NCI-H1048 (cell line): ENCODE measurements around the gene JADE2.
"Not testable (repeated sequence)": the region's sequence is repeated elsewhere in the genome, so short reads cannot be mapped to it uniquely, and the experiment has no call there.

ENCODE experiments used
- DNase-seq: peaks from one replicate; lab custom pipeline; 2025; lab: John Stamatoyannopoulos, UW

Gene JADE2

GRCh38 chr5:134552301-134552700, 26.8 kb downstream of the JADE2 start:
- DNase-seq, result no peak

- not testable (repeated sequence) for DNase-seq
Measured at GRCh38 chr5:134552716-134553115, 27.2 kb downstream of the JADE2 start.

GRCh38 chr5:134553821-134554267, 28.4 kb downstream of the JADE2 start:
- DNase-seq, result no peak

GRCh38 chr5:134554319-134555222, 29.1 kb downstream of the JADE2 start:
- DNase-seq, result no peak

GRCh38 chr5:134555223-134555889, 29.9 kb downstream of the JADE2 start:
- no peak for DNase-seq

- no peak for DNase-seq
Measured at GRCh38 chr5:134555890-134556311, 30.4 kb downstream of the JADE2 start.

- DNase-seq, result not testable (repeated sequence)
Measured at GRCh38 chr5:134556588-134556987, 31.1 kb downstream of the JADE2 start.

GRCh38 chr5:134556994-134557393, 31.5 kb downstream of the JADE2 start:
- no peak for DNase-seq

GRCh38 chr5:134559672-134560071, 34.2 kb downstream of the JADE2 start:
- DNase-seq, result no peak

- DNase-seq, result no peak
Measured at GRCh38 chr5:134560698-134561097, 35.2 kb downstream of the JADE2 start.

GRCh38 chr5:134561871-134562296, 36.4 kb downstream of the JADE2 start:
- no peak for DNase-seq

GRCh38 chr5:134563221-134563620, 37.8 kb downstream of the JADE2 start:
- DNase-seq, result no peak

GRCh38 chr5:134563962-134564361, 38.5 kb downstream of the JADE2 start:
- DNase-seq, result no peak

GRCh38 chr5:134564396-134564795, 38.9 kb downstream of the JADE2 start:
- no peak for DNase-seq

- DNase-seq, result no peak
Measured at GRCh38 chr5:134565791-134566740, 40.6 kb downstream of the JADE2 start.

GRCh38 chr5:134566741-134567221, 41.3 kb downstream of the JADE2 start:
- DNase-seq, result no peak

- no peak for DNase-seq
Measured at GRCh38 chr5:134567641-134568336, 42.3 kb downstream of the JADE2 start.

- no peak for DNase-seq
Measured at GRCh38 chr5:134568337-134568700, 42.8 kb downstream of the JADE2 start.

- DNase-seq, result no peak
Measured at GRCh38 chr5:134568761-134569695, 43.6 kb downstream of the JADE2 start.

- DNase-seq, result no peak
Measured at GRCh38 chr5:134569758-134570364, 44.4 kb downstream of the JADE2 start.
